Gastrocnemius medialis (tissue), 4 donors: ENCODE results near the gene SMAD2. TPM values are rescaled to one million over a fixed set of nuclear protein-coding genes. Genes with fewer than 3 reads are reported as not detected.

ENCODE experiments used
- ATAC-seq, 2 donors: fragments of 150-250 bp; one replicate each; pipeline ENCODE4 v1.9.1; 2016
- DNase-seq, 2 donors: peaks; one replicate each; pipeline ENCODE4 v3.0.0-alpha.2; 2019
- H3K27ac ChIP-seq, 4 donors: fragments of 200-600 bp; sonication (generic); 1 replicate in 1 of 4; 2 replicates in 3 of 4; pipeline ENCODE4 v1.5.1; 2016 to 2018; ENCODE audit warnings: mild to moderate bottlenecking in 2 of 4, moderate library complexity in 1 of 4
- H3K27me3 ChIP-seq, 3 donors: fragments of 200-600 bp; sonication (generic) in 2 of 3; 1 replicate in 1 of 3; 2 replicates in 2 of 3; pipeline versions ENCODE4 v1.5.1 to v1.6.0; 2016 to 2019; ENCODE audit warnings: mild to moderate bottlenecking in 1 of 3, moderate library complexity in 1 of 3
- H3K36me3 ChIP-seq, 2 donors: fragments of 200-600 bp; sonication (generic) in 1 of 2; one replicate each; pipeline ENCODE4 v1.5.1; 2017 to 2018
- H3K4me1 ChIP-seq, 2 donors: fragments of 200-600 bp; sonication (generic) in 1 of 2; one replicate each; pipeline ENCODE4 v1.5.1; 2016 to 2017; ENCODE audit warnings: mild to moderate bottlenecking in 2 of 2
- H3K4me3 ChIP-seq, 4 donors: fragments of 200-600 bp; sonication (generic) in 3 of 4; 1 replicate in 1 of 4; 2 replicates in 3 of 4; pipeline ENCODE4 v1.5.1; 2016 to 2019; ENCODE audit warnings: mild to moderate bottlenecking in 2 of 4
- H3K9me3 ChIP-seq, 3 donors: fragments of 200-600 bp; sonication (generic) in 2 of 3; 1 replicate in 1 of 3; 2 replicates in 2 of 3; pipeline ENCODE4 v1.5.1; 2016 to 2019
- POLR2A ChIP-seq, 2 donors: fragments of 450-650 bp; IDR thresholded peaks; one replicate each; pipeline ENCODE4 v1.6.1; 2017; ENCODE audit warnings: antibody characterized with exemption in 2 of 2, mild to moderate bottlenecking in 2 of 2, moderate library complexity in 2 of 2
- in situ Hi-C, 4 donors: fragments of 200-750 bp; cut with MboI; loops; one replicate each; pipeline versions ENCODE4 v1.15.0 to v1.8.0; 2017; ENCODE audit warnings: low sequenced_read_pairs in 4 of 4
- intact Hi-C: fragments of 100-400 bp; cut with DNase I; formaldehyde crosslinking; loops from one replicate; pipeline ENCODE4 v1.15.1; 2023; ENCODE audit warnings: low total_unique reads
- total RNA-seq, 4 donors: library from RNA; depleted of rRNA; stranded (reverse); fragments of >200 nt; gene quantifications; one replicate each; pipeline versions ENCODE4 v1.1.0 to v1.2.3, GENCODE V29; 2016
- TF ChIP-seq, protein P1 (sequence below), 5 experiments: fragments of 450-650 bp in 3 of 5; fragments of 200-600 bp in 2 of 5; sonication (generic) in 2 of 5; IDR thresholded peaks in 4 of 5; conservative IDR thresholded peaks in 1 of 5; 1 replicate in 4 of 5; 2 replicates in 1 of 5; pipeline ENCODE4 v1.5.1; 2016 to 2019; ENCODE audit warnings: antibody characterized with exemption in 5 of 5, mild to moderate bottlenecking in 3 of 5, moderate library complexity in 3 of 5

Gene SMAD2
- total RNA-seq, 4 donors from 2014 or later: 53.6 to 67.7 (median 61.3) TPM

DNA sequence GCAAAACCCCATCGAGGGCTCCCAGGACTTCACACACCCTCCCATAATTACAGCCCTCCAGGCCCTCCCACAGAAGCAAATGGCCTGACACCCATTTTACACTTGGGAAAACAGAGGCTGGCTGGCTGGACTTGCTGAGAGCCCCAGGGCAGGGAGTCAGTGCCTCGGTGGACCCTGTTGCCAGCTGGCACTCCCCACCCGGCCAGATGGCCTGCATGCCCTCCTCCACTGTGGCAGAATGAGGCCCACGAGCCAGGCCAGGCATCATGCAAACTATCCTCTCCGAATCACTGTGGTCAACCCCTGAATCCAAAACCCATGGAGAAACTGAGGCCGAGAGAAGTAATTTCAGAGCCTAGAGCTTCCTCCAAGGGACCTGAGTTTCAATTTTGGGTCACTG is 129.7 kb downstream of the SMAD2 start:
- H3K36me3 ChIP-seq: no peaks in the 10 kb centered on the region
- ATAC-seq (no peak), DNase-seq (no peak)
- no peak overlapping the region for H3K27ac ChIP-seq
- H3K4me3 ChIP-seq: no peak overlapping the region
- in situ Hi-C loops: no loop called here
- H3K9me3 ChIP-seq: no peaks in the 10 kb centered on the region
- intact Hi-C loops: no loop called here
- no peaks in the 10 kb centered on the region for H3K4me1 ChIP-seq
- H3K27me3 ChIP-seq: no peaks in the 10 kb centered on the region
- TF ChIP-seq POLR2A (IDR thresholded peaks at IDR 0.05): no peak
- TF ChIP-seq, protein P1, sequence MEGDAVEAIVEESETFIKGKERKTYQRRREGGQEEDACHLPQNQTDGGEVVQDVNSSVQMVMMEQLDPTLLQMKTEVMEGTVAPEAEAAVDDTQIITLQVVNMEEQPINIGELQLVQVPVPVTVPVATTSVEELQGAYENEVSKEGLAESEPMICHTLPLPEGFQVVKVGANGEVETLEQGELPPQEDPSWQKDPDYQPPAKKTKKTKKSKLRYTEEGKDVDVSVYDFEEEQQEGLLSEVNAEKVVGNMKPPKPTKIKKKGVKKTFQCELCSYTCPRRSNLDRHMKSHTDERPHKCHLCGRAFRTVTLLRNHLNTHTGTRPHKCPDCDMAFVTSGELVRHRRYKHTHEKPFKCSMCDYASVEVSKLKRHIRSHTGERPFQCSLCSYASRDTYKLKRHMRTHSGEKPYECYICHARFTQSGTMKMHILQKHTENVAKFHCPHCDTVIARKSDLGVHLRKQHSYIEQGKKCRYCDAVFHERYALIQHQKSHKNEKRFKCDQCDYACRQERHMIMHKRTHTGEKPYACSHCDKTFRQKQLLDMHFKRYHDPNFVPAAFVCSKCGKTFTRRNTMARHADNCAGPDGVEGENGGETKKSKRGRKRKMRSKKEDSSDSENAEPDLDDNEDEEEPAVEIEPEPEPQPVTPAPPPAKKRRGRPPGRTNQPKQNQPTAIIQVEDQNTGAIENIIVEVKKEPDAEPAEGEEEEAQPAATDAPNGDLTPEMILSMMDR (IDR thresholded peaks at IDR 0.05 in 4 of 5, conservative IDR thresholded peaks at IDR 0.05 in 1 of 5): no peak

GRCh38 chr18:47800248-47800647 is 130.2 kb downstream of the SMAD2 start:
- in situ Hi-C loops (no loop called here), intact Hi-C loops (no loop called here)
- Histone ChIP-seq H3K27ac (no peak overlapping the region), H3K27me3 (no peaks in the 10 kb centered on the region), H3K4me3 (no peak overlapping the region), H3K4me1 (no peaks in the 10 kb centered on the region), H3K36me3 (no peaks in the 10 kb centered on the region), H3K9me3 (no peaks in the 10 kb centered on the region)
- ATAC-seq (no peak), DNase-seq (no peak)
- no peak for TF ChIP-seq POLR2A (IDR thresholded peaks at IDR 0.05)
- TF ChIP-seq, protein P1 (IDR thresholded peaks at IDR 0.05 in 4 of 5, conservative IDR thresholded peaks at IDR 0.05 in 1 of 5): no peak

GRCh38 chr18:47799376-47799775 is 131.1 kb downstream of the SMAD2 start:
- Histone ChIP-seq H3K4me3 (no peak overlapping the region), H3K27me3 (no peaks in the 10 kb centered on the region), H3K27ac (no peak overlapping the region), H3K4me1 (no peaks in the 10 kb centered on the region), H3K9me3 (no peaks in the 10 kb centered on the region), H3K36me3 (no peaks in the 10 kb centered on the region)
- TF ChIP-seq POLR2A (IDR thresholded peaks at IDR 0.05): no peak
- TF ChIP-seq, protein P1 (IDR thresholded peaks at IDR 0.05 in 4 of 5, conservative IDR thresholded peaks at IDR 0.05 in 1 of 5): no peak
- ATAC-seq (no peak), DNase-seq (no peak)
- intact Hi-C loops (no loop called here), in situ Hi-C loops (loop anchor here in 1 of 4 donors (25.0 kb wide), 1 partner anchor 638 kb away; no protein-coding TSS in a partner anchor)

DNA sequence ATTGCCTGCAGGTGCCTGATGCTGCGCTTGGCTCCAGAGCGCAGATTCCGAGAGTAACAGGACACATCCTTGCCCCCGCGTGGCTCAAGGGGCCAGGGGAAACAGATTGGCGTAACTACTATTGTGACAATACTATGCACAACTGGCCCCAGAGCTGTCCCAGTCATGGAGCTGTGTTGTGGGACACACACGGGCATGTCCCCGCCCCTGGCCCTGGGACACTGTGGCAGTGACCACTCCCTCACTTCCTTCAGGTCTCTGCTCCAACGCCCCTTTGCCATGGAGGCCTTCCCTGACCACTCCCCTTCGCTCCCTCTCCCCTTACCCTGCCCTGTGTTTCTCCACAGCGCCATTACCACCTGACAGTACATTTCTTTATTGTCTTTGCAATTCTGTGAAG is 132.1 kb downstream of the SMAD2 start:
- Histone ChIP-seq H3K9me3 (no peaks in the 10 kb centered on the region), H3K4me1 (no peaks in the 10 kb centered on the region), H3K27ac (no peak overlapping the region), H3K27me3 (no peaks in the 10 kb centered on the region), H3K36me3 (no peaks in the 10 kb centered on the region), H3K4me3 (no peak overlapping the region)
- ATAC-seq (no peak), DNase-seq (no peak)
- in situ Hi-C loops (loop anchor here in 1 of 4 donors (25.0 kb wide), 1 partner anchor 639 kb away; no protein-coding TSS in a partner anchor), intact Hi-C loops (no loop called here)
- no peak for TF ChIP-seq POLR2A (IDR thresholded peaks at IDR 0.05)
- TF ChIP-seq, protein P1 (IDR thresholded peaks at IDR 0.05 in 4 of 5, conservative IDR thresholded peaks at IDR 0.05 in 1 of 5): no peak

DNA sequence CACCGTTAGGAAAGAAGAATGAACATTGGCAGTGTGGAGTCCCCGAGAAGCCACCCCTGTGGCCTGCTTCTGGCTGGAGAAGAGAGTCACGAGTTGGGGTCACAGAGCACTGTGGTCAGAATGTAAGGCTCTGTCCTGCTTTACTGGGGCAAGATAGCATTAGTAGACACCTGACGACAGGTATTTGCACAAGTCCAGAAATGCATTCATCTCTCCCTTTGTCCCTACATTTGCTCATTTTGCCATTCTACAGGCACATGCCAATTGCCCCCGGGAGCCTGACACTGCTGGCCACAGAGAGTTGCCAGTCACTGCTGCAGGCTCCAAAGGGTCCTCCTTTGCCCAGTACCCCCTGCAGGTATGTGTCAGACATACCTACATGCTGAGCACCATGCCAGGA is 133.3 kb downstream of the SMAD2 start:
- H3K4me3 ChIP-seq: no peak overlapping the region
- H3K9me3 ChIP-seq: no peaks in the 10 kb centered on the region
- no peaks in the 10 kb centered on the region for H3K27me3 ChIP-seq
- intact Hi-C loops (no loop called here), in situ Hi-C loops (loop anchor here in 1 of 4 donors (25.0 kb wide), 1 partner anchor 640 kb away; no protein-coding TSS in a partner anchor)
- ATAC-seq: no peak
- no peak for DNase-seq
- no peak overlapping the region for H3K27ac ChIP-seq
- no peaks in the 10 kb centered on the region for H3K4me1 ChIP-seq
- no peak for TF ChIP-seq POLR2A (IDR thresholded peaks at IDR 0.05)
- TF ChIP-seq, protein P1 (IDR thresholded peaks at IDR 0.05 in 4 of 5, conservative IDR thresholded peaks at IDR 0.05 in 1 of 5): no peak
- no peaks in the 10 kb centered on the region for H3K36me3 ChIP-seq
